HG02610 (cell line): ENCODE measurements around the gene LPP.

ENCODE experiments used
- ATAC-seq: cut with Tn5 transposase; IDR thresholded peaks from one replicate; pipeline ENCODE4 v1.9.1; 2021; ENCODE audit warnings: mild to moderate bottlenecking, moderate library complexity; ENCODE audit not compliant: unreplicated experiment

LPP gene

GRCh38 chr3:188391592-188391991 lies 237.6 kb downstream of the LPP start:
- ATAC-seq: no peak

- no peak for ATAC-seq
Measured at GRCh38 chr3:188392076-188392475, 238.1 kb downstream of the LPP start.

GRCh38 chr3:188394623-188395022 lies 240.7 kb downstream of the LPP start:
- ATAC-seq: no peak

GRCh38 chr3:188396251-188396650 lies 242.3 kb downstream of the LPP start:
- no peak for ATAC-seq

GRCh38 chr3:188396900-188397299 lies 242.9 kb downstream of the LPP start:
- ATAC-seq: no peak

GRCh38 chr3:188397766-188398705 lies 244.1 kb downstream of the LPP start:
- no peak for ATAC-seq

- peak; percentile 95 for ATAC-seq
Measured at GRCh38 chr3:188400494-188401243, 246.7 kb downstream of the LPP start.

- ATAC-seq: no peak
Measured at GRCh38 chr3:188401244-188401993, 247.5 kb downstream of the LPP start.

GRCh38 chr3:188402229-188402628 lies 248.3 kb downstream of the LPP start:
- ATAC-seq: no peak

GRCh38 chr3:188403404-188403803 lies 249.4 kb downstream of the LPP start:
- ATAC-seq: no peak

GRCh38 chr3:188404124-188404523 lies 250.2 kb downstream of the LPP start:
- no peak for ATAC-seq

- no peak for ATAC-seq
Measured at GRCh38 chr3:188404701-188405100, 250.7 kb downstream of the LPP start.

GRCh38 chr3:188407158-188407880 lies 253.4 kb downstream of the LPP start:
- ATAC-seq: no peak

- no peak for ATAC-seq
Measured at GRCh38 chr3:188408831-188409230, 254.9 kb downstream of the LPP start.

- ATAC-seq: no peak
Measured at GRCh38 chr3:188411750-188412149, 257.8 kb downstream of the LPP start.

GRCh38 chr3:188415196-188415595 lies 261.2 kb downstream of the LPP start:
- ATAC-seq: no peak

GRCh38 chr3:188416041-188416440 lies 262.1 kb downstream of the LPP start:
- no peak for ATAC-seq

- no peak for ATAC-seq
Measured at GRCh38 chr3:188417271-188417696, 263.3 kb downstream of the LPP start.

GRCh38 chr3:188417766-188418165 lies 263.8 kb downstream of the LPP start:
- ATAC-seq: no peak

- ATAC-seq: no peak
Measured at GRCh38 chr3:188421151-188421821, 267.3 kb downstream of the LPP start.
